GM18508 (cell line): Measurements from ENCODE around the gene METTL22.

Experiments used
- ATAC-seq: cut with Tn5 transposase; IDR thresholded peaks from one replicate; pipeline ENCODE4 v1.9.1; 2021; ENCODE audit warnings: moderate number of reproducible peaks; ENCODE audit not compliant: insufficient read depth, unreplicated experiment

METTL22 gene

GRCh38 chr16:8660841-8661301 is 39.4 kb downstream of the METTL22 start:
- no peak for ATAC-seq

GRCh38 chr16:8661703-8662102 is 40.2 kb downstream of the METTL22 start:
- no peak for ATAC-seq

- no peak for ATAC-seq
These were observed 41.9 kb downstream of the METTL22 start for GRCh38 chr16:8663192-8664089.

GRCh38 chr16:8665529-8665928 is 44.0 kb downstream of the METTL22 start:
- no peak for ATAC-seq

GRCh38 chr16:8667492-8667891 is 46.0 kb downstream of the METTL22 start:
- ATAC-seq, result no peak

GRCh38 chr16:8668113-8668512 is 46.6 kb downstream of the METTL22 start:
- no peak for ATAC-seq

GRCh38 chr16:8669481-8669880 is 48.0 kb downstream of the METTL22 start:
- ATAC-seq, result no peak

- ATAC-seq, result no peak
These were observed 48.6 kb downstream of the METTL22 start for GRCh38 chr16:8670014-8670560.

GRCh38 chr16:8673611-8674412 is 52.3 kb downstream of the METTL22 start:
- peak; percentile 36 for ATAC-seq

- ATAC-seq, result peak; percentile 82
These were observed 53.0 kb downstream of the METTL22 start, which contains the start of gene ABAT for GRCh38 chr16:8674413-8675022. Gene ABAT, plus strand, starts transcription at chr16:8674617. Its CDS starts 61,123 bp downstream, at chr16:8735740.

- no peak for ATAC-seq
These were observed 54.0 kb downstream of the METTL22 start for GRCh38 chr16:8675183-8676159.

- ATAC-seq, result no peak
These were observed 54.7 kb downstream of the METTL22 start for GRCh38 chr16:8676160-8676547.

GRCh38 chr16:8676737-8677375 is 55.4 kb downstream of the METTL22 start:
- ATAC-seq, result no peak

GRCh38 chr16:8677481-8677880 is 56.0 kb downstream of the METTL22 start:
- ATAC-seq, result no peak

GRCh38 chr16:8678068-8678927 is 56.8 kb downstream of the METTL22 start:
- no peak for ATAC-seq

GRCh38 chr16:8679151-8679550 is 57.7 kb downstream of the METTL22 start:
- no peak for ATAC-seq

GRCh38 chr16:8682551-8683259 is 61.2 kb downstream of the METTL22 start:
- ATAC-seq, result no peak
